PFSK-1 (cell line): ENCODE measurements around the gene SLIT3.

Experiments used
- FOXP2 ChIP-seq: optimal IDR thresholded peaks from 2 replicates; pipeline ENCODE3; 2011; ENCODE audit warnings: borderline replicate concordance, control low read depth, inconsistent platforms; ENCODE audit not compliant: insufficient read depth; ENCODE audit errors: extremely low read length, extremely low read depth
- POLR2AphosphoS5 ChIP-seq: IDR thresholded peaks from 2 replicates; pipeline ENCODE4 v1.6.1; 2012; ENCODE audit warnings: low read depth, mild to moderate bottlenecking, control low read depth, low read length, moderate library complexity
- SIN3A ChIP-seq: IDR thresholded peaks from 2 replicates; pipeline ENCODE4 v1.6.1; 2012; ENCODE audit warnings: mild to moderate bottlenecking, low read length, moderate library complexity, borderline replicate concordance; ENCODE audit not compliant: insufficient read depth
- TAF1 ChIP-seq: IDR thresholded peaks from 2 replicates; pipeline ENCODE4 v1.6.1; 2012; ENCODE audit warnings: low read length, control low read depth, borderline replicate concordance; ENCODE audit not compliant: insufficient read depth
- TF ChIP-seq, protein P1 (sequence below), 2 experiments: IDR thresholded peaks; 2 replicates each; pipeline versions ENCODE4 v1.6.1 to v1.8.0; 2011 to 2012; ENCODE audit warnings: low read depth in 2 of 2, low read length in 2 of 2, control low read depth in 1 of 2, inconsistent platforms in 1 of 2, mild to moderate bottlenecking in 1 of 2, moderate library complexity in 1 of 2; ENCODE audit not compliant: insufficient read depth in 1 of 2

SLIT3 gene

GRCh38 chr5:169301386-169301934, 521 bp upstream of the SLIT3 start:
- TF ChIP-seq SIN3A (no peak), POLR2AphosphoS5 (no peak), FOXP2 (no peak), TAF1 (no peak)
- TF ChIP-seq, protein P1, sequence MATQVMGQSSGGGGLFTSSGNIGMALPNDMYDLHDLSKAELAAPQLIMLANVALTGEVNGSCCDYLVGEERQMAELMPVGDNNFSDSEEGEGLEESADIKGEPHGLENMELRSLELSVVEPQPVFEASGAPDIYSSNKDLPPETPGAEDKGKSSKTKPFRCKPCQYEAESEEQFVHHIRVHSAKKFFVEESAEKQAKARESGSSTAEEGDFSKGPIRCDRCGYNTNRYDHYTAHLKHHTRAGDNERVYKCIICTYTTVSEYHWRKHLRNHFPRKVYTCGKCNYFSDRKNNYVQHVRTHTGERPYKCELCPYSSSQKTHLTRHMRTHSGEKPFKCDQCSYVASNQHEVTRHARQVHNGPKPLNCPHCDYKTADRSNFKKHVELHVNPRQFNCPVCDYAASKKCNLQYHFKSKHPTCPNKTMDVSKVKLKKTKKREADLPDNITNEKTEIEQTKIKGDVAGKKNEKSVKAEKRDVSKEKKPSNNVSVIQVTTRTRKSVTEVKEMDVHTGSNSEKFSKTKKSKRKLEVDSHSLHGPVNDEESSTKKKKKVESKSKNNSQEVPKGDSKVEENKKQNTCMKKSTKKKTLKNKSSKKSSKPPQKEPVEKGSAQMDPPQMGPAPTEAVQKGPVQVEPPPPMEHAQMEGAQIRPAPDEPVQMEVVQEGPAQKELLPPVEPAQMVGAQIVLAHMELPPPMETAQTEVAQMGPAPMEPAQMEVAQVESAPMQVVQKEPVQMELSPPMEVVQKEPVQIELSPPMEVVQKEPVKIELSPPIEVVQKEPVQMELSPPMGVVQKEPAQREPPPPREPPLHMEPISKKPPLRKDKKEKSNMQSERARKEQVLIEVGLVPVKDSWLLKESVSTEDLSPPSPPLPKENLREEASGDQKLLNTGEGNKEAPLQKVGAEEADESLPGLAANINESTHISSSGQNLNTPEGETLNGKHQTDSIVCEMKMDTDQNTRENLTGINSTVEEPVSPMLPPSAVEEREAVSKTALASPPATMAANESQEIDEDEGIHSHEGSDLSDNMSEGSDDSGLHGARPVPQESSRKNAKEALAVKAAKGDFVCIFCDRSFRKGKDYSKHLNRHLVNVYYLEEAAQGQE (IDR thresholded peaks at IDR 0.05; ENCODE audit: insufficient read depth in 1 of 2, low read depth in 2 of 2, low read length in 2 of 2), result no peak

DNA sequence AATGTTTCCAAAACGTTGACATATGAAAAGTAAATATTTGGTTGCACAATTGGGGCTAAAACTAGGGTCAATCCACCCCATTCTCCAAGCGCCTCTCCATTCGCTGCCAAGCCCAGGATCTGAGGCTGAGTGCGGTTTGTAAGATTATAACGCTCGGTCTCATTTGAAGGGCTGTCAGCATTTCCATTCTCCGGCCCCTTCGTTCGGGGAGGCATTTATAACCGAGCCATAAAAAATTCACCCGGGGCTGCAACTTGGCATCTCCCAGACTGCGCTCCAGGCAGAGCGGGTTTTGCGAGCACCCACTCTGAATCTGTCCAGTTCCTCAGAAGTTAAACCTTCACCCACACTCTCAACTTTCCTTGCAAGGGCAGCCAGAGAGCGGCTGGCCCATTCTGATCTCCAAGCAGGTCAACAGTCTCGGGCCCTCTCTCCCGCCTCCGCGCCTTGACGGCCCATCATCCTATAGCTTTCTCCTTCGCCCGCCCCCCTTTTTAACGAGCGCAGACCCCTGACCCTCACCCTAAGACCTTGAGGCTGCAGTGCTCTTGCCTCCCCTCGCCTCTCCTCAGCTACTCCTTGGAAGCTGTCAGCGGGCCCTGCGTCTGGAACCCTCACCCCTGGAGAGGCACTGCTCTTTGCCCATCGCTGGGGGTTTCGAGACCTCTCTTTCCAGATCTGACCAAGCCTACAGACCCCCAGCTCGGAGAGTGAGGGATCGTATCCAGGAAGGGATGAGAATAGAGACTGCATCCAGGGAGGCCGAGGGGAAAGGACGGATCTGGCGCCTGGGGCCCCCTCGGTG, 1.1 kb downstream of the SLIT3 start:
- TF ChIP-seq POLR2AphosphoS5, result no peak
- TF ChIP-seq TAF1, result no peak
- no peak for TF ChIP-seq FOXP2
- TF ChIP-seq SIN3A, result no peak
- TF ChIP-seq, protein P1 (IDR thresholded peaks at IDR 0.05; ENCODE audit: insufficient read depth in 1 of 2, low read depth in 2 of 2, low read length in 2 of 2), result no peak

DNA sequence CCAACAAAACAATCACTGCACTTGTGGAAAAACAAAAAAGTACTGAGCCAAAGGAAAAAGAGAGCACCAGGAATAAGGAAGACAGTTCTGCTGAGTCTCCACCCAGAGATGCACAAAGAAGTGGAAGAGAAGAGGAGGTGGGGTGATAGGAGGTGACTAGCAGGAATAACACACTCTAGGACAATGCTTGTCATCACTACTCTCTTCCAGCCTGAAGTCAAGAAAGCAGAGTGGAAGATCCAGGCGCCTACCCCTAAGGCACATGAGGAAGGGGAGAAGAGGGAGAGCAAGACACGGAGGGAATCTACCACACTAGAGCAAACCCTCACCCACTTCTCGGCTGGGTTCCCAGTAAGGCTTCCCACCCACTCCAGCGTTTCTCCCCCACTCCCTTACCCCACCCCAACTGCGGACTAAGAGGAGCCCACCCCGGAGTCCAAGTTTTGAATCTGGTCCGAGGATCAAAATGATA, 1.7 kb downstream of the SLIT3 start:
- TF ChIP-seq SIN3A, result no peak
- TF ChIP-seq, protein P1 (IDR thresholded peaks at IDR 0.05; ENCODE audit: insufficient read depth in 1 of 2, low read depth in 2 of 2, low read length in 2 of 2), result no peak
- TF ChIP-seq POLR2AphosphoS5, result no peak
- no peak for TF ChIP-seq FOXP2
- TF ChIP-seq TAF1, result no peak

DNA sequence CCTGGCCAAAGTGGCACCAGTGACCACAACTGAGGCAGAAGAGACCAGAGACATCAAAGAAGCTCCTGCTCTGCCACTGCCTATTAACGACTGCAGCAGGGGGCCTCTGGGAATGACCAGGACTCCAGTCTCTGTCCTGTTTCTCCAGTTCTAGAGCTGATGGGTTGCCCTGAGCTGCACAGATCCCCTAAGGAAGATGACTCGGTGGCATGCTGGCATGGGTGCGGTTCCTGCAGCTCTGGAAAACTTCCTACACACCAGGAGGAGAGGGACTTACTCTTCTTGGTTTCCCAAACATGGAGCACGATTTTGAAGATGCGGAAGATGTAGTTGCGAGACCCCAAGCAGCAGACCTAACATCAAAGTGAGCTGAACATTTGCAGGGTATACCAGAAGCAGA, 2.7 kb downstream of the SLIT3 start:
- TF ChIP-seq POLR2AphosphoS5, result no peak
- no peak for TF ChIP-seq TAF1
- TF ChIP-seq SIN3A, result no peak
- no peak for TF ChIP-seq FOXP2
- TF ChIP-seq, protein P1 (IDR thresholded peaks at IDR 0.05; ENCODE audit: insufficient read depth in 1 of 2, low read depth in 2 of 2, low read length in 2 of 2), result no peak
